CD4-positive, alpha-beta T cell treated with Interleukin-4 for 4 hours (primary cell): ENCODE measurements around the gene SCARB1.

ENCODE experiments used
- DNase-seq: peaks from one replicate; pipeline ENCODE4 v3.0.0-alpha.2; 2020

The SCARB1 gene

DNA sequence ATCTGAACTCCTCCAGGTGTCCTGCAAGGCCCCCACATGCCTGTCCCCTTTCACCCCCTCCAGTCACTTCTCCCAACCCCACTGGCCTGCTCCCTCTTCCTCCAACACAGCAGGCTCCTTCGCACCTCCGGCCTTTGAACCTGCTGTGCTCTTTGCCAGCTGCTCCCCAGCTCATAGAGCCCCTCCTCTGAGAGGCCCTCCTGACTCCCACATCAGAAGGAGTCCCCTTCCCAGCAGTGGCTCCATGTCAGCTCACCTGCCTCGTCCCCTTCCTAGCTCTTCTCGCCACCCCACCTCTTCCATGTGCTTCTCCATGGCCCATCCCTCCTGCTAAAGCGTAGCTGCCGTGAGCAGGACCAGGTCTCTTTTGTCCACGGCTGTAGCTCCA lies 22.1 kb downstream of the SCARB1 start:
- DNase-seq, result no peak

DNA sequence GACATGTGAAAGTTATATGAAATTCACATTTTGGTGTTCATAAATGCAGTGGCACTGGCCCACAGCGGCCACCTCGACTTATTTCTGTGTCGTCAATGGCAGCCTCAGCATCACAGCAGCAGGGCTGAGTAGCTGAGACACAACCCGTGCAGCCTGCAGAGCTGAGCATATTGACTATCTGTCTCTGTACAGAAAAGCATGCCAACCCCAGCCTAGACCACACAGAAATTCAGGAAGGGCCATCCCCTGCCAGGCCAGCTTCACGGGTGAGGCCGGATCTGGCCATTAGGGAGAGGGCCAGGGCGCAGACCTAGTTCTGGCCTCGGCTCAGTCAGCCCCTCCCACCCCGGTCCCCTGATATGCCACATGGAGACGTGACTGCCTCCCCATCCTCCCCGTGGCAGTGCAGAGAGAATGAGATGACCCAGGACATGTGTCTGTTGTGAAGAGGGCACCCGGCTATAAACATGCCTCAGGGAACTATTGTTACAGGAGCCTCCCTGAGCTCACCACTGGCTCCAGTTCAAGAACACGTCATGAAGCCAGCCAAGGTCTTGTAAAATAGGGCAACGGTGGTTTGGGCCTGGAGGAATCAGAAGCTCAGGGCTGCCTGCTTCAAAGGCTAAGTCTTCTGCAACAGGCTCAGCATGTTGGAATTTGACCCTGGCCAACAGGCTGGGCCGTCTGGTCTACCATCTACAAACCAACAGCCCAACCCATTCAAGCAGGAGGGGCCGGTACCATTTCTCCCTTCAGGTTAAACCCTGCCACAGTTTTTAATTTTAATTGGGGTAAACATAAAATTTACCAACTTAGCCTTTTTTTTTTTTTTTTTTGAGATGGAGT lies 25.5 kb downstream of the SCARB1 start:
- DNase-seq, result no peak

DNA sequence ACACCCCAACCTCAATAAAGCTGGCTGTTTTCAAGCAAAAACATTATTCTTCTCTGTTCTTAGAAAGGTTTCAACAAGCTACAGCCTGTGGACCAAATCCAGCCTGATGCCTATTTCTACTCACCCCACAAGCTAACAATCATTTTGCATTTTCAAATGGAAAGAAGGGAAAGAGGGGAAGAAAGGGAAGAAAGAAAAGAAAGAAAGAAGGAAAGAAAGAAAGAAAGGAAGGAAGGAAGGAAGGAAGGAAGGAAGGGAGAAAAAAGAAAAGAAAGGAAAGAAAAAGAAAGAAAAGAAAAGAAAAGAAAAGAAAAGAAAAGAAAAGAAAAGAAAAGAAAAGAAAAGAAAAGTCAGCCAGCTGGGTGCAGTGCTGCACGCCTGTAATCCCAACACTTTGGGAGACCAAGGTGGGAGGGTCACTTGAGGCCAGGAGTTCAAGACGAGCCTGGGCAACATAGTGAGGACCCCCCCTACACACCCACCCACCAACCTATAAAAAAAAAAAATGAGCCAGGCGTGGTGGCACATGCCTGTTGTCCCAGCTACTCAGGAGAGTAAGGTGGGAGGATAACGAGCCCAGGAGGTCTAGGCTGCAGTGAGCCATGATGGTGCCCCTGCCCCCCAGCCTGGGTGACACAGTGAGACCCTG lies 26.3 kb downstream of the SCARB1 start:
- DNase-seq, result no peak

DNA sequence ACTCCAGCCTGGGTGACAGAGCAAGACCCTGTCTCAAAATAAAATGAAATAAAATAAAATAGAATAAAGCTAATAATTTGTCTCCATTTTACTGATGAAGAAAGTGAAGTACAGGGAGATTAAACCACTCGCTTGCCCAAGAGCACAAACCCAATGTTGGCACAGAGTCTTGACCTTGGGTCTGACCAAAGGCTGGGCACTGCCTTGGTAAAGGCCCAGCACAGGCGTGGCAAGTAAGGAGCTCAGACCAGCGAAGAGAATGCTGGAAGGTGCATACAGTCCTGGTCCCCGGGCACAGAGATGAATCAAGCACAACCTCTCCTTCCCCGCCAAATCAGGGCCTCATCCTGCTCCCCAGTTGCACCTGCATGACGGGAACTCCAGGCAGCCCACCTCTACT lies 26.9 kb downstream of the SCARB1 start:
- no peak for DNase-seq

DNA sequence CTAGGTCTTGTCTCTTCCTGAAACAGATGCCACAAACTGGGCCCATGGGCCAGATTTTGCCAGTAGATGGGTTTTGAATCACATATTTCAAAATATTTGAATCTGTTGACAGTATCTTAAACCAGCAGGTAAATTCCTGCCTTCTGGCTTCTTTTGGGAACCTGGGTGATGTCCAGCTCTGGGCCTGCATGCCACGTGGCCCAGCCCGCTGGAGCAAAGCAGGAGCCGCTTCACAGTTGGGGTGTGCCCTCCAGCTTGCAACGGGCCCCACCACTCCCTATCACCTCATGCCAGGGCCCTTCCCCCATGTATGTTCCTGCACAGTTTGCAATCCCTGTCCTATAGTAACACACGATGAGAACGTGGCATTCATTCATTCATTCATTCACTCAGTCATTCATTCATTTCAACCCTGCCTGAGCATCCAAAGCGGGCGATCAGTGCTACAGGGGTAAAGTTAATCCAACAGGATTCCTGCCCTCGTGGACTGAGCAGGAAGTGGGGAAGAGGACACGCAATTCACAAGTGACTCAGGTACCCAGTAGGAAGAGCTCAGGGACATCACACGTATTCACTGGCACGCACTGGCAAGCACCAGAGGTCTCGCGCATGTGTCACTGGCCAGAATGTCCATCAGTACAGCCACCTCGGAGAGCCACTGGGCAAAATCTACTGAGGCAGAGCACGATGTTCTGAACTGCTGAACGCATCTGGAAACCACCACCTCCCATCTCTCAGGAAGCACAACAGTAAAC lies 27.8 kb downstream of the SCARB1 start:
- DNase-seq, result no peak

DNA sequence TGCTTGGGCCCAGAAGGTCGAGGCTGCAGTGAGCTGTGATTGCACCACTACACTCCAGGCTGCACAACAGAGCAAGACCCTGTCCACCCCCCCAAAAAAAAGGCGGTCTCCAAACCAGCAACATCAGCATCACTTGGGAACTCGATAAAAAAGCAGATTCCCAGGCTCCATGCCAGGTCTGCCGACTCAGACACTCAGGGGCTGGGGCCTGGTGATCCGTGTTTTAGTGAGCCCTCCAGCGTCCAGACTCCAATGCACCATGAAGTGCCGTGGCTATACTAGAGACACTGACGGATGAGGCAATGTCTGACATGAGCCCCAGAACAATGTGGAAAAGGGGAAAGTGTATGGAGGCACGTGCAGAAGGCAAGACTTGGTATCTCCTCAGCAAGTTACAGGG lies 28.8 kb downstream of the SCARB1 start:
- DNase-seq, result no peak

DNA sequence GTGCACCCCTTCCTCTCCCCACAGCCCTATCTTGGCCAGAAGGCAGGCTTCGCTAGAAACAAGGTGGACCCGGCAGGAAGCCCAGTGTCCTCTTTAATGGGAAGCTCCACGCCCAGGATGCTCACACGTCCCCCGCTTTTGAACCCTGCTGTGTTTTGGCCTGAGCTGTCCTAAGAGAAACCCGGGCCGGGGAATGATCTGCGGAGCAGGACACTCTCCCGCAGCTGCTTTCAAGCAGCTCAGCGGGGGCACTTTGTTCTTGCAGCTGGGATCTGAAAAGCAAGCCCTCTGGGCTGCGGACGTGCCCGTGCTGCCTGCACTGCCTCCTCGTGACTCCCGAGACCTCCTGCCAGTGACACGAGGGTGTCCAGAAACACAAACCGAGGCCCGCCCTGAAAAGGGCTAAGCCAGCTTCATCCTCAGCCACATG lies 30.0 kb downstream of the SCARB1 start:
- no peak for DNase-seq

DNA sequence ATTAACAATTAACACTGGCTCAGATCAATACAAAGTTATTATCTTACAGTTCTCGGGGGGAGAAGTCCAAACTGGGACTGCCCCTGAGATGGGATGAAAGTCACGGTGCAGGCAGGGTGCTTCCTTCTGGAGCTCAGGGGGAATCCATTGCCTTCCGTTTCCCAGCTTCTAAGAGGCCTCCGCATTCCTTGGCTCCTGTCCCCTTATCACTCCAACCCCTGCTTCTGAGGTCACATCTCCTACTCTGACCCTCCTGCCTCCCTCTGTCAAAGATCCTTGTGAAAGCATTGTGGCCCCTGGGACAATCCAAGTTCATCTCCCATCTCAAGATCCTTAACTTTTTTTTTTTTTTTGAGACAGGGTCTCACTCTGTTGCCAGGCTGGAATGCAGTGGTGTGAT lies 30.8 kb downstream of the SCARB1 start:
- no peak for DNase-seq

DNA sequence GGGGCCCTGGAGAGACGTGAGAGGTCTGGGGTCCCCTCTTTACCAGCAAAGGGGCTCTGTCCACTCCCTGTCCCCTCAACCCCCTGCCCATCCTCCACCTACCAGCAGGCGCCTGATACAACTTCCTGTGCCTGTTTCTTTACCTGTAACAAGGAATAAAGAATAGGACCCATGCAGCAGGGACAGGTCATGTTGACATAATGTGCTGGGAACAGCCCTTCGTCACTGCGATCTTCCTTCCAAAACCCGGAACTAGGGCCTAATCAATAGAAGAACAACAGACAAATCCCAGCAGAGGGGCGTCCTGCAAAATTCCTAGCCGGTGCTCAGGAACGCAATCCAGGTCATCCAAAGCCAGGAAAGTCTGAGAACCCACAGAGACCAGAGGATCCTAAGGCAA lies 32.1 kb downstream of the SCARB1 start:
- no peak for DNase-seq

DNA sequence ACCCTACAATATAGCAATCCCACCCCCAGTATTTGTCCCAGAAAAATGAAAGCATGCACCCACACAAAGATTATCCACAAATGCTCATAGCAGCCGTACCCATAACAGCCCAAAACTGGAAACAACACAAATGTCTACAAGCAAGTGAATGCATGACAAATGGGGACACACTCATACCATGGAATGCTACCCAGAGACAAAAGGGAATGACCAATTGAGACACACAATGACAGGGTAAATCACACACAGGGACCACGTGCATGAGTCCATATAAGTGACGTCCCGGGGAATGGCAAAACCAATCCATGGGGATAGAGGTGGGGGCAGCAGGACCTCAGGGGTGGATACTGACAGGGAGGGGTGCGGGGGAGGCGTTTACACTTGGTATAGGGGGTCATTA lies 33.4 kb downstream of the SCARB1 start:
- DNase-seq, result no peak

DNA sequence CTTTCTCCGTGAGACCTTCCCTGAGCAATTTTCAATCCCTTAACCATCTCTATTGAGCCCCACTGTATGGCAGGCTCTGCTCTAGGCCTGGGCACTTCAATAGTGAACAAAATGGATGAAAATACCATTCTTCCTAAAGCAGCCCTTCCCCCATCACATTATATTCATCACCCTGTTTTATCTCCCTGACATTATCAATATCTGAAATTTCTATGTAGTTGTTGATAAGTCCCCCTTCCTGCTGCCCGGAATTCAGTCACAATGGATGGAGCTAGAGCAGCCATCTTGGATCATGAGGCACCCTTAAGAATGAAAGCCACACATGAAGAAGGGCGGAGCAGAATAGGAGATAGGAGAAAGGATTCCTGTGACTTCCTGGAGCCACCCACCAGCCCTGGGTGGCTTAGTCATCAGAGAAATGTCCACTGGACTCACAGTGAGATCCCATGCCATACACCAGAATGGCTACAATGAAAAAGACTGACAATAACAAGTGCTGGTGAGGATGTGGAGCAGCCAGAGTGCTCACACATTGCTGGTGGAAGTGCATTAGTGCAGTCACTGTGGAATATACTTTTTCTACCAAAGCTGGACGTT lies 33.9 kb downstream of the SCARB1 start:
- no peak for DNase-seq

DNA sequence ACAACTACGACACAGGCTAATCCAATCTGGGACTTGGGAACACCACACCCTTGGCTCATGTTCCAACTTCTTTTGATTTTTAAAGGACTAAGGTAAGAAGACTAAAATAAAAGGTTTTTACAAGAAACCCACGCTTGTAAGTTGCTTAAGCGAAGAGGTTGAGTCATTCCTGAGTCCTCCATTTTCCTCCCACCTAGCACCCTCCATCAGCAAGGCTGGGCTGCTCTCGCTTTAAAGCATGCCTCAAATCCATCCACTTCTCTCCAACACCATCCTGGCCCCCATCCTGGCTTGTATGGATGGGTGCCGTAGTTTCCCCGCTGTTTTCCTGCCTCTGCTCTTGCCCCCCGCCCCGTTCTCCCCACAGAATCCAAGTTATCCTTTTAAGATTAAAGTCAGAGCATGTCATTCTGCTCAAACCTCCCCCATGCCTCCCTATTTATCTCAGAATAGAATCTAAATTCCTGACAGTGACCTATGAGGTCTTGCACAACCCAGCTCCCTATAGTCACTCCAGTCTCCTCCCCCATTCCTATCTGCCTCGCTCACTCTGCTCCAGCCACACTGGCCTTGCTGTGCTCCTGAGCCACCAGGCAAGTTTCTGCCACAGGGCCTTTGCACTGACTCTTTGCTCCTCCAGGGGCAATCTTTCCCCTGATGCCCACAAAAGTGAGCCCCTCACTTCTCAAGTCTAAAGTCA lies 34.5 kb downstream of the SCARB1 start:
- DNase-seq, result no peak

DNA sequence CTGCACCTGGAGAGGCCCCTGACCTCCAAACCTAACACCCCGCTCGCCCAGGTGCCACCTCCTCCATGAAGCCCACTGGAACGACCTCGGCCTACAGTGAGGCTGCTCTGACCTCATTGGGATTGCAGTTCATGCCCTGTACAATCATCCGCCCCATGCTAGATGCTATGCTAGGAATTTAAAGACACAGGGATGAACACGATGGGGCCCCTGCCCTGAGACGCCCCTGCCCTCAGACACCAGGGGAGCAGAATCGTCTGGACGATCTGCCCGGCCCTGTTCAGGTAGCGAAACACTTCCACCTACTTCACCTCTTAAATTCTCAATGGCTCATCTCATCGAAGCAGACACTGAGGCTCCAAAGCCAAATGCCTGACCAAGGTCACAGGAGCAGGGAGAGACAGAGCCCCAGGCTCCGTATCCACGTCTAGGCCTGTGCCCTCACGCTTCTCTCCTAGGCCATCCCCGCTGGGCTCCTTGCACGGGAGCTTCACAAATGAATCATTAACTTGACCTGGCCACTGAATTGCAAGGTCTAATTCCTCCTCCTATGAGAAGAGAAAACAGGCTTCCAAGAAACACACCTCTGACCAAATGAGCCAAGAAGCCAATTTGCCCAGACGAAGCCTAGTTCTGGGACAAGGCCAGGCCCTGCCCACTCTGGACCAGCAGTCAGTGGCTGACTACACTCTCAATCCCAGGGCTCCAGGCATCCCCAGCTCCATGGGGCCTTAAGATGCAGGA lies 35.2 kb downstream of the SCARB1 start:
- DNase-seq, result no peak

DNA sequence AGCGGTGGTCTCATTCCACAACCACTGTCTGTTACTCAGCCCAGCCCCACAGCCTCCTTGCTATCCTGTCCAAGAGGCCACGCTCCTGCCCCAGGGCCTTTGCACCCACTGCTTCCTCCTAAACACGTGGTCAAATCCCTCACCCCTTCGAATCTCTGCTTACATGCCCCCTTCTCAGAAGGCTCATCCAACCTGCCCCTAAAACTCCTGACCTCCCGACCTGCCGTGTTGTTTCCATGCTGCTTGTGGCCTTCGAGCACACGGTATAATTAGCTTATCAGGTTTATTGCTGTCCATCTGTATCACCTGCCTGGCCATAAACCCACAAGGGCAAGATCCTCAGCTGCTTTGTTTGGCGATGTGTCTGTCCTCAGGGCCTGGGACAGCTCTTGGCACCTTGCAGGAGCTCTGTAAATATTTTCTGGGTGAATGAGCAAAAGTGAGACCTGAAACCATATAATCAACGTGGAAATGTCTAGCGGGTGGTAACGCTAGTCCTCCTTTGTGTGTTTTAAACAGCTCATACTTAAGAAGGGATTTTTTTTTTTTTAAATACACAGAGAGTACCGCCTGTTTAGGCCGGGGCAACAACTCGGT lies 36.0 kb downstream of the SCARB1 start:
- no peak for DNase-seq

DNA sequence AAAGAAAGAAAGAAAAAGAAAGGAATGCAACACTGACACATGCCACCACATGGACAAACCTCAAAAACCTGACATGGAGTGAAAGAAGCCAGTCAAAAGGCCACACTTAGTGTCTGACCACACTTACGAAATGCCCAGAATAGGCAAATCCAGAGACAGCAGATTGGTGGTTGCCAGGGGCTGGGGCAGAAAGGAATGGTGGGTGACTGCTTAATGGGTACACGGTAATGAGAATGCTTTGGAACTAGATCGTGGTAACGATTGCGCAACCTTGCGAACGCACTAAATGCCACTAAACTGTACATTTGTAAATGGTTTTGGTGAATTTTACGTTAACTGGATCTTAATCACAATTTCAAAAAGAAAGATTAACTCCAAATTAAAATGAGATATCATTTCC lies 39.5 kb downstream of the SCARB1 start:
- no peak for DNase-seq

DNA sequence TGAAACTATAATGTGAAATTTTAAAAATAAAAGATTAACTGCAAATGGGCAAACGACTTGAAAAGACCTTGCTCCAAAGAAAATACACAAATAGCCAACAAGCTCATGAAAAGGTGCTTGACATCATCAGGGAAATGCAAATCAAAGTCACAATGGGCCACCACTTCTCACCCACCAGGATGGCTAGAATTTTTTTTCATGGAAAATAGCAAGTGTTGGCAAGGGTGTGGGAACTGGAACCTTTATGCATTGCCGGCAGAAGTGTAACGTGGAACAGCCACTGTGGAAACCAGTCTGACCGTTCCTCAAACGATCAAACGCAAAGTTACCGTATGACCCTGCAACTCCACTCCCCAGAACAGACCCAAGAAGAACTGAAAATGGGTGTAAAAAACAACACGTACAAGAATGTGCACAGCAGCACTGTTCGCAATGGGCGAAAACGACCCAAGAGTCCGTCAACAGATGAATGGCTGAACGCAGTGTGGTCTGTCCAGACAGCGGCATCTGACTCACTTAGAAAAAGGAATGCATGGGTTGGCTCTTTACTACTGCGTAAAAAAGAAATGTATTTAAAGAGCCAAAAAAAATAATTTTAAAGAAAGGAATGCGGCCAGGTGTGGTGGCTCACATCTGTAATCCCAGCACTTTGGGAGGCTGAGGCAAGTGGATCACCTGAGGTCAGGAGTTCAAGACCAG lies 40.2 kb downstream of the SCARB1 start:
- no peak for DNase-seq

DNA sequence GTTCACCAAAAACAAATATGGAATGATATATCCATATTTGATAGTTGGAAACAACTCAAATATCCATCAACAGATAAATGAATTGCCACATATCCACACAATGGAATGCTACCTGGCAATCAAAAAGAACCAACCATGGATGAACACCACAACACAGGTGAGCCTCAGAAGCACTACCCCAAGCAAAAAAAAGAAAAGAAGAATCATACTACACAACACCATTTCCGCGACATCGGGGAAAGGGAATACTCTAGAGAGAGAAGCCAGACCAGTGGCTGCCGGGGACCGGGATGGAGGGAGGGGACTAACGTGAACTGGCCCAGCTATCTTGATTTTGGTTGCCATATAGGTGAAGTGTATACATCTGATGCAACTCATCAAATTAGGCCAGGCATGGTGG lies 41.4 kb downstream of the SCARB1 start:
- no peak for DNase-seq

DNA sequence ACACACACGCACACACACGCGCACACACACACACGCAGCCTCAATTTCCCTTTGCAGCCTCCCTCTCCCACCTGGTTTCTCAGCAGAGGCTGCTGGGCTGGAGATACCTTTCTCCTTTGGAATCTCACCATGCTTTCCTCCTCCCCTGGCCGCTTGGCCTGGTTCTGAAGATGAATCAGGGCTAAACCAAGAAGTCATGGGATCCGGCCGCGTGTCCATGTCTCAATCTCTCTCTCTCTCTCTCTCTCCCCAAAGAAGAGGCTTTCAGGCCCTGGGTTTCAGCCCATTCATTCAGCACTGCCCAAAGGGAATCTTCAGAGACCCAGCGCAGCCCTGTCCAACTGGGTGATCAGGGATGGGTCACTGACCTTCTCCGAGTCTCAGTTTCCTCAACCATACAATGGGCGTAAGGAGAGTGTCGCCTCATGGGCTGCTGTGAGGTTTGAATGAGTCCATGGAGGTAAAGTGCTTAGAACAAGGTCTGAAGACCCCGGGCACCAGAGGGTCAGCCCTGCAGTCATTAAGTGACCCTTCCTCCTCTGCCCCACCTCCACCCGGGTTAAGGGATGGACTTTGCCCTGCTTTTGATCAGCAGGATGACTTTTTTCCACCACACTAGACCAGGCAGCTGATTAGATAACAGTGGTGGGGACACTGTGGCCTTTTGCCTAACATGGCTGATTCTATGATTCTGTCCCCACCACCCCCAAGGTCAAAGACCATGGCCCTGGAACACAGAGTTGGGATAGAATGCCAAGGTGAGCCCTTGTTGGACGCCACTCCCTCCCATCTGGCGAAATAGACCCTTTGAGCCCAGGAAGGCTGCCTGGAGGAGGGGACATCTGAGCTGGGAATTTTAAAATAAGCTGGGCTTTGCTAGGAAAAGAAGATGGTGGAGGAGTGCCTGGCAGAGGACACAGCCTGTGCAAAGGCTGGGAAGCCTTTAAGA lies 42.1 kb downstream of the SCARB1 start:
- no peak for DNase-seq

DNA sequence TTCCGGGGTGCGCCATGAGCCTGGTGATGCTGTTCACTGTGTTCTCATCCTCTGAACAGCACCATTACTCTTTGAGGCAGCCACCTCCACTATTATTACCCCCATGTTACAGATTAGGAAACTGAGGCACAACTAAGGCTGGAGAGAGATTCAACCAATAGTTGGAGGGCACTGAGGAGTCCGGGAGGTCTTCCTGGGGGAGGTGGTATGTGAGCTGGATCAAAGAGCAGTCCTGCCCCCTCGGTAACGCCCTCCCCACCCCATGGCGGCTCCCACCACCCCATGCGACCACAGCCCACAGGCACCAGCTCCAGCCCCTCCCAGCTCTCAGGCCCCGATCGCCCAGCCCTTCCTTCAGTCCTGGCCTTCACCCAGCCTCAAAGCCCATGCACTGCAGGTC lies 43.5 kb downstream of the SCARB1 start:
- DNase-seq, result no peak

DNA sequence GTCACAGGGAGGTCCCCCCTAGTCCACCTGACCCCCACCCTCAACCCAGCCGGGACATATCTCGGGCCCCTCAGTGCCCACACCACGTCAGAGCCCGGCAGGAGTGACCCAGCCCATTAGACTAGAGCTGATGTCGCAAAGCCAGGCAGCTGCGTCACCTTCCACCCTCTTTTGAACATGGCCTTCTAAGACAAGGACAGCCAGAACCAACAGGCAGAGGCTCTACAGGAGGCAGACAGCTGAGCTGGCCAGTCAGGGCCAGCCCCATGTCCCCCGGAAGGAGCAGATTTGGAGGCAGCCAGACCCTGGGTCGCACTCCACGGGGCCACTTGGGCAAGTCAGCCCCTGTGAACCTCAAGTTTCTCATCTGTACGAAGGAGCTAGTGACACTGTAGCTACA lies 44.1 kb downstream of the SCARB1 start:
- DNase-seq, result no peak
